HG02798 (cell line): Measurements from ENCODE around the gene CRELD2.

Experiments used
- ATAC-seq: cut with Tn5 transposase; IDR thresholded peaks from one replicate; pipeline ENCODE4 v1.9.1; 2021; ENCODE audit warnings: mild to moderate bottlenecking; ENCODE audit not compliant: unreplicated experiment, poor library complexity

CRELD2 gene

GRCh38 chr22:49965091-49966040, 46.9 kb downstream of the CRELD2 start:
- no peak for ATAC-seq

- ATAC-seq, result no peak
These were observed 47.8 kb downstream of the CRELD2 start for GRCh38 chr22:49966041-49966773.

GRCh38 chr22:49966774-49967705, 48.6 kb downstream of the CRELD2 start:
- no peak for ATAC-seq

- no peak for ATAC-seq
These were observed 49.3 kb downstream of the CRELD2 start for GRCh38 chr22:49967706-49968208.

GRCh38 chr22:49968313-49968830, 49.9 kb downstream of the CRELD2 start:
- ATAC-seq, result no peak

GRCh38 chr22:49968831-49969661, 50.6 kb downstream of the CRELD2 start:
- ATAC-seq, result no peak

- ATAC-seq, result no peak
These were observed 51.5 kb downstream of the CRELD2 start for GRCh38 chr22:49969751-49970527.

GRCh38 chr22:49970528-49971231, 52.2 kb downstream of the CRELD2 start:
- ATAC-seq, result peak; percentile 75

GRCh38 chr22:49971232-49972162, 53.1 kb downstream of the CRELD2 start:
- peak; percentile 46 for ATAC-seq

- no peak for ATAC-seq
These were observed 54.0 kb downstream of the CRELD2 start for GRCh38 chr22:49972163-49973017.

- ATAC-seq, result no peak
These were observed 54.9 kb downstream of the CRELD2 start for GRCh38 chr22:49973018-49973961.

GRCh38 chr22:49975543-49976389, 57.3 kb downstream of the CRELD2 start:
- no peak for ATAC-seq

- no peak for ATAC-seq
These were observed 58.2 kb downstream of the CRELD2 start for GRCh38 chr22:49976439-49977175.
